Epithelial cell of proximal tubule (primary cell): Measurements from ENCODE around the gene POLG. TPM values are rescaled to one million over a fixed set of nuclear protein-coding genes. Genes with fewer than 3 reads are reported as not detected.
A peak's percentile ranks its signal among the peaks of the same experiment; 100 is the strongest.

Experiments used
- DNase-seq: peaks from one replicate; pipeline ENCODE4 v3.0.0-alpha.2; 2011; ENCODE audit warnings: low read depth
- H3K4me3 ChIP-seq: 2 replicates; pipeline ENCODE4 v1.5.1; 2011; ENCODE audit warnings: low read depth, mild to moderate bottlenecking, low read length
- CTCF ChIP-seq: conservative IDR thresholded peaks from 2 replicates; pipeline ENCODE4 v1.5.1; 2012; ENCODE audit warnings: low read depth, mild to moderate bottlenecking, low read length
- total RNA-seq: library from RNA; depleted of rRNA; stranded (reverse); fragments of >200 nt; gene quantifications from 2 replicates; pipeline ENCODE4 v1.2.3, GENCODE V29; 2015

Gene POLG
- total RNA-seq, 1 donor from 2014 or later: 84.6 TPM

GRCh38 chr15:89358755-89359439 is 24.3 kb upstream of the POLG start:
- H3K4me3 ChIP-seq: peak overlapping the region; percentile 51
- DNase-seq: no peak
- peak; percentile 79 for TF ChIP-seq CTCF

GRCh38 chr15:89358435-89358754 is 23.8 kb upstream of the POLG start:
- no peak for TF ChIP-seq CTCF
- peak overlapping the region; percentile 51 for H3K4me3 ChIP-seq
- DNase-seq: no peak

- no peak overlapping the region for H3K4me3 ChIP-seq
- DNase-seq: peak; percentile 46
- peak; percentile 61 for TF ChIP-seq CTCF
Observed at GRCh38 chr15:89356634-89357298, 22.1 kb upstream of the POLG start.

GRCh38 chr15:89353991-89354390 is 19.4 kb upstream of the POLG start:
- H3K4me3 ChIP-seq: no peak overlapping the region
- no peak for TF ChIP-seq CTCF
- DNase-seq: no peak

- DNase-seq: no peak
- TF ChIP-seq CTCF: no peak
- no peak overlapping the region for H3K4me3 ChIP-seq
Observed at GRCh38 chr15:89352476-89352875, 17.9 kb upstream of the POLG start.

- DNase-seq: no peak
- no peak for TF ChIP-seq CTCF
- H3K4me3 ChIP-seq: no peak overlapping the region
Observed at GRCh38 chr15:89349206-89349558, 14.6 kb upstream of the POLG start.
